GM21786 (cell line): ENCODE data around the gene DPYSL4.

Source experiments
- ATAC-seq: cut with Tn5 transposase; IDR thresholded peaks from one replicate; pipeline ENCODE4 v1.9.1; 2021; ENCODE audit not compliant: unreplicated experiment

DPYSL4 gene

GRCh38 chr10:132239126-132240031, 52.6 kb downstream of the DPYSL4 start:
- no peak for ATAC-seq

GRCh38 chr10:132240156-132240555, 53.4 kb downstream of the DPYSL4 start:
- no peak for ATAC-seq

GRCh38 chr10:132240581-132240980, 53.8 kb downstream of the DPYSL4 start:
- no peak for ATAC-seq

GRCh38 chr10:132241086-132241485, 54.3 kb downstream of the DPYSL4 start:
- ATAC-seq, result no peak

- no peak for ATAC-seq
Measured at GRCh38 chr10:132241496-132241895, 54.7 kb downstream of the DPYSL4 start.

GRCh38 chr10:132242103-132242840, 55.5 kb downstream of the DPYSL4 start:
- ATAC-seq, result no peak

GRCh38 chr10:132243141-132243540, 56.4 kb downstream of the DPYSL4 start:
- no peak for ATAC-seq

- ATAC-seq, result no peak
Measured at GRCh38 chr10:132243626-132244025, 56.9 kb downstream of the DPYSL4 start.

- no peak for ATAC-seq
Measured at GRCh38 chr10:132245056-132245455, 58.3 kb downstream of the DPYSL4 start.

- ATAC-seq, result no peak
Measured at GRCh38 chr10:132246296-132246695, 59.5 kb downstream of the DPYSL4 start.

GRCh38 chr10:132247943-132248342, 61.2 kb downstream of the DPYSL4 start:
- ATAC-seq, result no peak

GRCh38 chr10:132248455-132249225, 61.9 kb downstream of the DPYSL4 start:
- ATAC-seq, result no peak

GRCh38 chr10:132249226-132249724, 62.5 kb downstream of the DPYSL4 start:
- ATAC-seq, result no peak

GRCh38 chr10:132249824-132250375, 63.2 kb downstream of the DPYSL4 start:
- ATAC-seq, result no peak

- no peak for ATAC-seq
Measured at GRCh38 chr10:132250481-132251475, 64.0 kb downstream of the DPYSL4 start.

- ATAC-seq, result no peak
Measured at GRCh38 chr10:132251928-132252327, 65.2 kb downstream of the DPYSL4 start.

- ATAC-seq, result no peak
Measured at GRCh38 chr10:132252412-132252811, 65.7 kb downstream of the DPYSL4 start.

GRCh38 chr10:132253092-132253687, 66.4 kb downstream of the DPYSL4 start:
- ATAC-seq, result no peak

GRCh38 chr10:132254841-132255240, 68.1 kb downstream of the DPYSL4 start:
- ATAC-seq, result no peak
